Stimulated activated CD4-positive, alpha-beta T cell treated with anti-CD3 and anti-CD28 coated beads, Interleukin-1b, Interleukin-23, amount 100 ng/mL, for 4 hours (primary cell): Measurements from ENCODE around the gene ERN2.
"Not testable (repeated sequence)": the region's sequence is repeated elsewhere in the genome, so short reads cannot be mapped to it uniquely, and the experiment has no call there.

Experiments
- DNase-seq, 2 donors: peaks; one replicate each; pipeline ENCODE4 v3.0.0-alpha.2; 2020; ENCODE audit warnings: low read depth in 2 of 2

Gene ERN2

DNA sequence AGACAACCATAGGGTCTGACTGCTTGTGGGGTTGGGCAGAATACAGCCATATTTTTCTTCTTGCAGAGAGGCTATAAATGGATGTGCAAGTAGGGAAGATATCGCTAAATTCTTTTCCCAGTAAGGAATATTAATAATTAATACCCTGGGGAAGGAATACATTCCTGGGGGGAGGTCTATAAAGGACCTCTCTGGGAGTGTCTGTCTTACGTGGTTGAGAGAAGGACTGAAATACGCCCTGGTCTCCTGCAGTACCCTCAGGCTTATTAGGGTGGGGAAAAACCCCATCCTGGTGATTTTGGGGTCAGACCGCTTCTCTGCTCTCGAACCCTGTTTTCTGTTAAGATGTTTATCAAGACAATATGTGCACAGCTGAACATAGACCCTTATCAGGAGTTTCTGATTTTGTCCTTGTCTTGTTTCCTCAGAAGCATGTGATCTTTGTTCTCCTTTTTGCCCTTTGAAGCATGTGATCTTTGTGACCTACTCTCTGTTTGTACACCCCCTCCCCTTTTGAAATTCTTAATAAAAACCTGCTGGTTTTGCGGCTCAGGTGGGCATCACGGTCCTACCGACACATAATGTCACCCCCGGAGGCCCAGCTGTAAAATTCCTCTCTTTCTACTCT lies 9.7 kb upstream of the ERN2 start:
- DNase-seq = not testable (repeated sequence)

DNA sequence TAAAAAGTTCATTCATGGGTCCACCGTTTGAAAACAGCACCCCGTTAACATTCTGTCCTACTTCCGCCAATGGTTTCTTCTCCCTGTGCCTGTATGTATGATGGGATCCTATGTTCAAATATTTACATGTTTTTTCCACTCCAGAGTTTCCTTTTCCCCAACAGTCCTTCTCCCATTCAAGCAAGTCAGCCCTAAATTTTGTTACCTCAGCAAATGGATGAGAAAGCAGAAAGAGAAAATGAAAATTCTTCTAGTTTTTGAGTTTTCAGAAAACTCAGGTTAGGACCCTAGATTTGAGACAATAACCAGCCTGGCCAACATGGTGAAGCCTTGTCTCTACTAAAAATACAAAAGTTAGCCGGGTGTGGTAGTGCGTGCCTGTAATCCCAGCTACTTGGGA lies 3.5 kb upstream of the ERN2 start:
- DNase-seq = no peak

DNA sequence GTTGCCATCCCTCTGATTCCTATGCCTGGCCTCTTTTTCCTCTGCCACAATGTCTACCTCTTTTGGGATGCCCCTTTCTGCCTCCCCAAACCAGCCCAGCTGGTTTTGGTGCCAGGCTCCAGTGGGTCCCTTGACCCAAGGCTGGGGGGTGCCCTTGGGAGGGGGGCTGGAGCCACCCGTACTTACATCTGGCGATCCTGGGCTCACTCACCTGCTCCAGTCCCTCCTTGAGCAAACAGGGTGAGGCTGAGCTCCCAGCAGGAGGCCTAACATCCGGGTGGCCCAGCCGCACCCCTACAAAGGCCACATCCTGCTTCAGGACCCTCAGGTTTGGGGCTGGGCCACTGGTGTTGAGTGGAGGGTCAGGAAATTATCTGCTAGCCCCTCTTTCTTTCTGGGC lies 1.2 kb downstream of the ERN2 start:
- no peak for DNase-seq

DNA sequence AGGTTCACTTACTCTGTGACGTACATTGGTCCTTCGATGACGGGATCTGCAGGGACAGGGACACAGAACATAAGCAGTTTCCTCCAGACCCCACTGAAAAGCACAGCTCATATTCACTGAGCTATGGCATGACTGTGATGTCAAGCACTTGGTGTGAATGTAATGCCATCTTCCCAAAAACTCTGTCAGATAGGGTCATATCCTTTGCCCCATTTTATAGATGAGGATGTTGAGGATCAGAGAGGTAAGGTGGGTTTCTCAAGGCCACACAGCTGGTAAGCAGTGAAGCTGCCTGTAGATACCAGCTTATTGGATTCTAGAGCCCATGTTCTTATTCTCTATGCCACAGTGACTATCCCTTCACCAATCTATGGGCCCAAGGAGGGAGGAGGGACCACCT lies 2.5 kb downstream of the ERN2 start:
- no peak for DNase-seq

DNA sequence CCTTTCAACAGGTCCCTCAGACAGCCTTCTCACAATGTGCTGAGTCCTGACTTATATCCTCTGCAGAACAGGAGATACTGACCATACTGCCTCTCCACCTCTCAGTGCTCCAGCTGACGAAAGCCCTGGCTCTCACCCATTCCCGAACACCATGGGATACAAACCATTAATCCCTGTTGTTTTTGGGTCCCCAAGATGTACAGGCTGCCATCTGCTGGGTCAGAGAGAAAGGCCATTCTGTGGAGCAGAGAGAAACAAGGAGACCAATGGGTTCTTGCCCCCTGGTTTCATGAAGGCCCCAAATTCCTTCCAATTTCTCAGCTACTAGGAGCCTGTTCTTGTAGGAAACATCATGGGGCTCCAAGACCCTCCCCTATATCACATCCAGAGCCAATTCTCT lies 3.0 kb downstream of the ERN2 start:
- no peak for DNase-seq

DNA sequence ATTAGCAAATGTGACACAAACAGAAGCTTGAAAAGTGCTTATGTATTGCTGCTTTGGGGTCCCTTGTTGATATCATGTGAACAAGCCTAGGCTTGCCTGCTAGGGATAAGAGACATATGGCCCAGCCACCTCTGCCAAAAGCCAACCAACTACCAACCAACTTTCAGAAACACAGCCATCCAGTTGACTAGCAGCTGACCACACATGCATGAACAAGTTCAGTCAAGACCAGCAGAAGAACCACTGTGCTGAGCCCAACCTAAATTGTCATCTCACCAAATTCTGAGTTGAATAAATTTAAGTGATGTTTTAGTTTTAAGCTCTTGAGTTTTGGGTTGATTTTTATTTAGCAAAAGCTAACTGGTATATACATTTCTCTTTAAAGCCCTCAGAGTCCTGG lies 3.5 kb downstream of the ERN2 start:
- no peak for DNase-seq

DNA sequence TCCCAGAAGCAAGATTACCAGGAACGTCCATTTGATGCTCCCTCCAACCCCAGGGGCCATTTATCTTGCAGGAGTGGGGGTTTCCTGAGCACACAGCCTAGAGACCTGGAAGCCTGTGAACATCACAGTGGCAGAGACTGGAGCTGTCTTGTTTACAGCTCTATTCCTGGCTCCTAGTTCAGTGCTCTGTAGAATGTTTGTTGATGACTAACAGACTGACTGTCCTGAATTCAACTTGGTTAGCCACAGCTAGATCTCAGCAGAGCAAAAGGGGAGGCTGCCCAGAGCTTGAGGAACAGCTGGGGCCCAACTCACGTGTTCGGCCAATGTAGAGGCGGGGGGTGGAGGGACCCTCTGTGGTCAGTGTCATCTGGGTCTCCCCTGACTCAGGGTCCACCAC lies 6.6 kb downstream of the ERN2 start:
- DNase-seq = no peak

DNA sequence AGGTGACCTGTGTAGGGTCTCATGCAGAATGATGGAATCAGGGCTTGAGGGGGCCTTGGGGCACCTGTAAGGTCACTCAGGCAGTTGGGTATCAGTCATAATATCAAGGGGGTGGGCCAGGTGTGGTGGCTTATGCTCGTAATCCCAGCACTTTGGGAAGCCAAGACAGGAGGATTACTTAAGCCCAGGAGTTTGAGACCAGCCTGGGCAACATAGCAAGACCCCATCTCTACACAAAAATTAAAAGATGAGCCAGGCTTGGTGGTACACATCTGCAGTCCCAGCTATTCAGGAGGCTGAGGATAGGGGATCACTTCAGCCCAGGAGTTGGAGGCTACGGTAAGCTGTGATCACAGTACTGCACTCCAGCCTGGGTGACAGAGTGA lies 7.5 kb downstream of the ERN2 start:
- DNase-seq = no peak

DNA sequence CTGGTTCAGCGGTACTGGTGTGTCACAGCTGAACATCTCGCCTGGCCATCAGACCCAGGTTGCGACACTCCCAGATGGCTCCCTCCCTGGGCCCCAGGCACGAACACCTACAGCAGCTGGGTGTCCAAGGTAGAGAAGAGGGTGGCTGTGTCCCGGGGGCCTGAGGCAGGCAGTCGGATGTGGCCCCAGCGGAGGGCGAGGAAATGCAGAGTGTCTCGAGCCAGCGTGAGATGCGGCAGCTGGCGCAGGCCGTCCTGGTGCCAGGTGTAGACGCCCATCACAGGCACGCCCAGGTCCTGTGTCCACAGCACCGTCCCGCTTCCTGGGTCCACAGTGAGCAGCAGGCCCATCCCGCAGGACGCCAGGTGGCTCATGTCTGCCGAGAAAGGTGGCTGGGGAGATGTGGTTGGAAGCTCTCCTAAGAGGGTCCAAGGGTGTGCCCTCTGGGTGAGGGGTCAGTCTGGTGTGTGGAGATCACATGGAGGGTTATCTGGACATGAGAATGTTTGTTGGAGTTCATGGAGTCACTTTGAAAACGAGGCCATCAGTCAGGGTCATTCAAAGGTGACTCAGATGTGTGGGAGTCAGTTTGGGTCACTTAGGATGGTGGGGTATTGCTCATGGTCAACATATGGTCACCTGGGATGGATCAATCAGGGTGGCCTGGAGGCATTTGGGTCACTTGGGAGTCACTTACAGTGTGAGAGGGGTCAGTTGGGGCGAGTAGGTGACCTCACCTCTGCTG lies 8.1 kb downstream of the ERN2 start:
- no peak for DNase-seq

DNA sequence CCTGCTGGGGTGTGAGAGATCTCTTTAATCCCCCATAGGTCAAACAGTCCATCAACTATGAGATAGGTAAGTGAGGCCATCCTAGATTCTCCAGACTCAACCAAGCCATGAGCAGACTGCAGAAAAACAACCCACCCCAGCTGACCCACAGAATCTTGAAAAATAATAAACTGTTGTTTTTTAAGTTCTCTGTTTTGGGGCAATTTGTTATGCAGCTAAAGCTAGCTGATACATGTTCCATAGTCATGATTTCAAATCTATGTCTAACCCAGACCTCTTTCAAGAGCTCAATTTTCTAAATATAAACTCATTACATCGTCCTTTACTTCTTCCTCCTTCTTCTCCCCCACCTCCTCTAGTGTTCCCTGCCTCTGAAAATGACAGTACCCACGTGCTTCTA lies 10.1 kb downstream of the ERN2 start:
- no peak for DNase-seq

DNA sequence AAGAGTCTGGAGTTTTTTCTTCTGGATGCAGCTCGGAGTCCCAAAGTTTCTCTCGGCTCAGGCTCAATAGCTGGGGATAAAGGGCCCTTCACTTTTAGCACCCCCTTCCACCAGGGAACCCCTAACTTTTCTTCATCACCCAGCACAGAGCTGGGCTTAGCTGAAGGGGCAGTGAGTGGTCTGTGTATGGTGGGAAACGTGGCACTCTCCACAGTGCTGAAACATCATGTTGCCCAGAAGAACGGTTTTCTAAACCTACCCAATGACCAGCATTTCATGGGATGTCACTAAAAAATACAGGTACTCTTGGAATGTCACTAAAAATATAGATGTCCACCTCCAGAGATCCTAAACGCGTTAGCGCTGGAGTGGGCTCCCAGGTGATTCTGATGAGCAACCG lies 12.0 kb downstream of the ERN2 start:
- DNase-seq = no peak

DNA sequence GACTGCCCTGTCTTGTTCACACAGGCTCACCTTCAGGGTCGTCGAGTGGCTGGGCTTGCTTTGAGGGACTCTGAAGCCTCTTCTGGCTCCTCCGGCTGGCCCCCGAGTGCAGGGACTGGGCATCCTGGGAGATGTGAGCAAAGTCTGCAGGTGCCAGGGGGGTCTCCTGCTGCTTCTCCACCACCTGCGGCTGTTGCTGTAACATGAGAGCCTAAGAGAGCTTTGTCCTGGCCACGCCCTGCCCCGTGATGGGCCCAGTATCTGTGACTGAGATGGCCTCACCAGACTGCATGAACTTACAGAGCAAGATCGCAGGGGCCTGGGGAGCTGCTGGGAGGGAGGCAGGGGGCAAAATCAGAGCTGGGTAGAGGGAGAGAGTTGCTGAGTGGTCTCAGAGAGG lies 12.5 kb downstream of the ERN2 start:
- DNase-seq = no peak

DNA sequence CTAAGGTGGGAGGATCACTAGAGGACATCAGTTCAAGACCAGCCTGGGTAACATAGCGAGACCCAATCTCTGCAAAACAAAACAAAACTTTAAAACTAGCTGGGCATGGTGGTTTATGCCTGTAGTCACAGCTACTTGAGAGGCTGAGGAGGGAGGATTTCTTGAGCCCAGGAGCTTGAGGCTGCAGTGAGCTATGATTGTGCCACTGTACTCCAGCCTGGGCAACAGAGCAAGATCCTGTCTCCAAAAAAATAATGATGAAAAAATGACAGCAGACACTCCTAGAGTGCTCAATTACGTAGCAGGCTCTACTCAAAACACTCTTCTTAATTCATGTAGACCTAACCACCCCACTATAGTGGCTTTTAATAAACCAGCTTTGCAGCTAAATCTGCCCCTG lies 12.9 kb downstream of the ERN2 start:
- no peak for DNase-seq

DNA sequence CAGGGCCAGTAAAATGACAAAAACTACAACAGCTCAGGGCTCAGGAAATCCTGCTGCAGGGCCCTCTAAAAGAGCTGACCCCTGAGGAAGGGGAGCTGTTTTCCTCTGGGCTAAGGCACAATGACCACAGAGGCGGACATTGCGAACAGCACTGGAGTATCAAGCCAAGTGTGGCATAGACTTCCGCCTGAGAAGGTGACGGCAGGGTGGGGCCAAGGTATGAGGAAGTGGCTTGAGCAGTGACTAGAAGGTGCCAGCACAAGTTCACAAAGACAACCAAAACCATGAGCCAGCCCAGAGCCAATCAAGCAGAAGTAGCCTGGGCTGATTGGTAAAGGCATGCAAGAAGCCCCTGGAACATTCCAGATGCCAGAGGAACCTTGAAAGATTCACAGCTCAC lies 13.9 kb downstream of the ERN2 start:
- no peak for DNase-seq

DNA sequence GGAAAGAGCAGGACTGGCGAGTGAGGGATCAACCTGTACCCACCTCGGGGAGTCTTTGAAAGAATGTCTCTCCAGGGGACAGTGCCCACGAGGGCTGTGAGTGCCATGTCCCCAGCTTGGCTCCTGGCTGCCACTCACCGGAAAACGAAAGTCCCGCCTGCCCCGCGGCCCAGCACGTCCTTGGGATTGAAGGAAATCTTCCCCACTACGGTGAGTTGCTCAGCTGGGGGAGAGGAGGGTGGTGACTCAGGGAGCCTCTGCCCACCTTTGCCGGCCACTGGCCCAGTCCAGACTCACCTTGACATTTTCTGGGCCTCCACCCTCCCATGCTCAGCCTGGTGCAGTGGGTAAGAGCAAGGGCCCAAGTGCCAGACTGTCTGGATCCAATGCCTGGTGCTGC lies 17.3 kb downstream of the ERN2 start:
- DNase-seq = no peak

DNA sequence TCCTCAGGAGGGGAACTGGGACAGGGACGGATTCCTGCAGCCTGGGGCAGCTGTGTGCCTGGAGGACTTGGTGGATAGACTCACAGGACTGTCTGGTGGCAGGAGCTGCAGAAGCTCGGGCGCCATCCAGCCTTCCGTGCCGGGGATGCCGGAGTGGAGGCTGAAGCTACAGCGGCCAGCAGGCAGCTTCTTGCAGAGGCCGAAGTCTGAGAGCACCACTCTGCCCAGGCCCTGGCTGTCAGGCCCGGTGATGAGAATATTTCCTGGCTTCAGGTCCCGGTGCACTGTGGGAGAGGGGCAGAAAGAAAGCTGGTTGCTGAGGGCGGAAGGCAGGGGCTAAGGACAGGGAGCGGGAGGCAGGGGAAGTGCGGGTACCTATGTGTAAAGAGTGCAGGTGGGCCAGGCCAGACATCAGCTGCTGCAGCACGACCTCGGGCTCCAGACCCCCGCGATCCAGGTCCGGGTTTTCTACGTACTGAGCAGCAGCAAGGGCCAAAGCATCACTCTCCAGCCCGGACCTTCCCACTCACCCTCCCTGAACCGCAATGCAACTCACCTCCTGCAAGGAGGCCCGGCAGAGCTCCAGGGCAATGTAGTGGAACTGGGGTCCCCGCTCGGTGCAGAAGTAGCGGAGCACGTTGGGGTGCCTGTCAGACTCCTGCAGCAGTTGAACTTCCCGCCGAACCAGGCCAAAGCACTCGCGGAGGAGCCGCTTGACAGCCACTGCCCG lies 18.2 kb downstream of the ERN2 start:
- no peak for DNase-seq

DNA sequence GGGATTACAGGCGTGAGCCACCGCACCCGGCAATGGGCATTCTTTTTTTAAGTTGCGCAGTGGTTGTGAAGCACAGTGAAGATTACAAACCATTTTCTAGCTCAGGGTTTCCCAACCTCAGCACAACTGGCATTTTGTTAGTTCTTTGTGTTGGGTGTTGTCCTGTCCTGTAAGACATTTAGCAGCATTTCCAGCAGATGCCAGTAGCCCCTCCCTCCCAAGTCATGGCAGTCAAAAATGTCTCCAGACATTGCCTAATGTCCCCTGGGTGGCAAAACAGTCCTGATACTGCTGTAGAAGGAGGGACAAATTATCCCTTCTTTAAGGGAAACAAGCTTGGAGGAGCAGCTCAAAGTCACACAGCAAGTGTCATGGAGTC lies 18.8 kb downstream of the ERN2 start:
- DNase-seq = no peak

DNA sequence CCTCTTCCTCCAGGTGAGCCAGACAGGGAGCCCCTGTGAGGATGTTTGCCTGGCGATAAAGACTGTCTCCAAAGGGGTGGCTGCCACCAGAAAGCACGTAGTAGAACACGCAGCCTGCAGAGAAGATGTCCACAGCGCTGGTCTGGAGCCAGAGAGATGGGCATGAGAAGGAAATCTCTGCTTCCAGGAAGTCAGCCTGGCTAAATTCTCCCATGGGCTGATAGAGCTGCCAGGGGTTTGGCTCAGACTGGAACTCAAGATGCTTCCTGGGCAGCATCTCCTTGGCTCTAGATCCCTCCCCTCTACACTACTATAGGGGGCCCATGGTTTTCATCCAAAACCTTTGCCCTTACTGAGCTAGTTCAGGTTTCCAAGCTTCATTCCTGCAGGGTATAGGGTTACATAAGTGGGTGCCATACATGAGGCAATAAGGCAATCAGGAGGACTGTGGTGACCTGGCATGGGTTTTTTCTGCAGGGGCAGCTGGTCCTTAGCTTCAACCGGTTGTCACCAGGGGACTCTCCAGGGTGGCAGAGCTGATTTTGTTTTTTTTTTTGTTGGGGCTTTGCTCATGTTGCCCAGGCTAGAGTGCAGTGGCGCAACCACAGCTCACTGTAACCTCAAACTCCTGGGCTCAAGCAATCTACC lies 20.7 kb downstream of the ERN2 start:
- no peak for DNase-seq

DNA sequence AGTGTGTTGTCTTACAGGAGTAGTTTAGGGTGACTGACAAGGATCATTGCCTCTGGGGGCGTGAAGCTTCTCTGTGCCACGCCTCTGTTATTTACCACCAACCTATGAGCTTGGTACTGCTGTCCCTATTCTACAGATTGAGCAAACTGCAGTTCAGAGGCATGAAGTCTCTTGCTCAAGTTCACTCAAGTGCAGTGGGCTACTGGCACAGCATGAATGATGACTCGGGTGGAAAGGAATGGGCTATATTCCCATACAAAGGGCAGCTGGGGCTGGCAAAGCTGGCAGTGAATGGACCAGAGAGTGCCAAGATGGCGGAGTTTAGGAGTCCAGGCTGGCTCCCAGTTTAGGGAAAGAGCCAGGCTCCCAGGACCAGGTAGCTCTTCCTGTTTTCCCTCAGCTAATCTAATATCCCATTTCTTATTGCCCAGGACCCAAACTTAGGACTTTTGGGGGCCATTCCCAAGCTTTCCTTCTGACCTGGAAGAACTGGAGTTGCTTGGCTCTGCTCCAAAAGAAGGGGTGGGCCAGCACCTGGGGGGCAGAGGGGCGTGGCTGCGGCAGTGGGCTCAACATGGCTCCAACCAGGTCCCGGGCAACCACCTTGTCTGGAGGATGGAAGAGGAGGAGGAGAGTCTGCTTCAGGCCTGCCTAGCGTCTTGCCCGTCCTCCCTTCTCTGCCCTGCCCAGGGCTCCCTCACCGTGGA lies 21.4 kb downstream of the ERN2 start:
- DNase-seq = no peak

DNA sequence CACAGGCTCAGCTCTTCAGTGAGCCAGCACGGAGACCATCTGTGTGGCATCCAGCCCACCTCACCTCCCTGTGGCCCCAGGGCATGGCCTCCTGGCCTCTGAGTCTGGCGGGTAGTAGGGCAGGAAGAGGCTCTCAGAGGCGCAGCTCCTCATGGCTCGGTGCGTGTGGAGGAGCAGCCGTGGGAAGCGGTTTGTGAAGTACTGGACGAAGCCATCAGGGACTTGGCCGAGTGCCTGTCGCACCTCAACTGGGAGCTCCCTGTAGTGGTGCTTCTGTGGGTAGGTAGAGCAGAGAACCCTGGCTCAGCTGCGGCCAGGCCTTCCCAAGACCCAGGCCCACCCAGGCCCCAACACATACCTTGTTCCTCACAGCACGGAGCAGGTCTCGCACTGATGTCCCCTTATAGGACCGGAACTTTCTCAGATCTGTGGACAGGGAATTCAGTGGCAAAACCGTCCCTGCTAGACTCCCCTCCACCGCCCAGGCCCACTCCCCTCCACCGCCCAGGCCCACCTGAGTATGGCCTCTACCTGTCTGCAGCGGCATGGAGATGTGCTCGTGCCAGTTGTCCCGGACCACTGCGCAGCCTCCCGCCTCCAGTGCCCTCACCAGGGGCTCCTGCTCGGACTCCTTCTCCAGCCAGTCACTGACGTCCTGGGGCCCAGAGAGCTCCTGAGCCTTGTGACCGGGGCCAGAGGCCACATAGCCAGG lies 22.1 kb downstream of the ERN2 start:
- DNase-seq = no peak

DNA sequence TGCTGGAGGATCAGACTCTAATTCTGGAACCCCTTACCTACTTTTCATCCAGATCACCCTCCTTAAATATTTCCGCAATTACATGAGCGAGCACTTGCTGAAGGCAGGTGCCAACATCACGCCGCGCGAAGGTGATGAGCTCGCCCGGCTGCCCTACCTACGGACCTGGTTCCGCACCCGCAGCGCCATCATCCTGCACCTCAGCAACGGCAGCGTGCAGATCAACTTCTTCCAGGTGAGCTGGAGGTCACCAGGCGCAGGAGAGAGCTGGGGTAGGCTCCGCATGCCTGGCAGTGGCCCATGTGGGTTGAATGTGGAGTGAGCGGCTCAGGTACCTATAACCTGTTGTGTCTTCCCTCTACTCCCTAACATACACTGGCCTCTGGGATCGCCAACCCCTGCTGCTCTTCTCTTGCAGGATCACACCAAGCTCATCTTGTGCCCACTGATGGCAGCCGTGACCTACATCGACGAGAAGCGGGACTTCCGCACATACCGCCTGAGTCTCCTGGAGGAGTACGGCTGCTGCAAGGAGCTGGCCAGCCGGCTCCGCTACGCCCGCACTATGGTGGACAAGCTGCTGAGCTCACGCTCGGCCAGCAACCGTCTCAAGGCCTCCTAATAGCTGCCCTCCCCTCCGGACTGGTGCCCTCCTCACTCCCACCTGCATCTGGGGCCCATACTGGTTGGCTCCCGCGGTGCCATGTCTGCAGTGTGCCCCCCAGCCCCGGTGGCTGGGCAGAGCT lies 23.4 kb downstream of the ERN2 start:
- DNase-seq = no peak
